ENCODE results near the gene MMP15. TPM values are rescaled to one million over a fixed set of nuclear protein-coding genes. Genes with fewer than 3 reads are reported as not detected.
A peak's percentile ranks its signal among the peaks of the same experiment; 100 is the strongest.
"Not testable (repeated sequence)": the region's sequence is repeated elsewhere in the genome, so short reads cannot be mapped to it uniquely, and the experiment has no call there.

Gene MMP15
- total RNA-seq (10 to 100 TPM; 24.2 to 84.7 (median 60.9) TPM), polyA plus RNA-seq (10 to 100 TPM; 22.1 to 45.3 TPM)
- long read RNA-seq, donor 1, full-length matches to known transcripts, result 6 of 36 reads
- long read RNA-seq, donor 1, partial matches to known transcripts, result 29 of 36 reads
- long read RNA-seq, donor 1, other reads (novel, unspliced or antisense), result 1 of 36 reads
- long read RNA-seq, donor 2, partial matches to known transcripts, result 21 of 21 reads
- long read RNA-seq, donor 2, other reads (novel, unspliced or antisense), result 0 of 21 reads
- long read RNA-seq, donor 3, full-length matches to known transcripts, result 7 of 32 reads
- long read RNA-seq, donor 3, partial matches to known transcripts, result 3 of 32 reads
- long read RNA-seq, donor 3, other reads (novel, unspliced or antisense), result 22 of 32 reads

DNA sequence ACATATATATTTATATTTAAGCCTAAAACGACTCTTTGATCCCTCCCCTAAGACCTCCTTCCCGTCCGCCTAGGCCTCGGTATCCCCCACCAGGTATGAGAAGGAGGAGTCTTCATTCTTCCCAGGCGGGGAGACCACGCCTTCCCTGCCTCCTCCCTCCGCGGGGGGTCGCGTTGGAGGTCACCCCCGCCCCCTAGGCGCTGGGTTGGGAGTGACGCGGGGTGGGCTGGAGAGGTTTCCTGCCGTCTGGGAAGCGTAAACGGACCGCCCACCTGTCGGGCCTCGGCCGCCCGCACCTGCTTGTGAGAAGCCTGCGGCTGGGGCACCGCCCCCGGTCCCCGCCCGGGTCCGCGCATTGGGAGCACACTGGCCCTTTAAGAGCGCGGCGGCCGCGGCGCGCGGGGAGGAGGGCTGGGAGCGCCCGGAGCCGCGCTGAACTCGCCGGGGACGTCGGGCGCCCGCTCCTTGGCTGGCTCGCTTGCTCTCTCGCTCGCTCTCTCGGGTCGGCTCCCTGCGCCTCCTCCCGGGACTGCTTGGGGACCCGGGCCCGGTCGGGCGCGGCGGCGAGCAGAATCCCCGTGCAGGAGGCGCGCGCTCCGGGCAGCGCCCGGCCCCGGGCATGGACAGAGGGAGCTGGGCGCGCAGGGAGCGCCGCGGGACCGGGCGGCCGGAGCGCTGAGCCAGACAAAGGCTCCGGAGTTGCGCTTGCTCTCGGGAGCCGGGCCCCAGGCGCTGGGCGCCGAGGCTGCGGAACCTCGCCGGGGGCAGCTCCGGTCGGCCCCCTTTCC, at the start of gene MMP15:
Gene MMP15, plus strand, starts transcription at position 404 of the 788 bp plus-strand sequence. CDS start 597 bp downstream, outside the sequence.
- DNase-seq, result peak; percentile 73 to 88 (median 78)
- 0 to 1% (median 1%) methylated on average over 22 to 90 of the region's 90 CpGs for WGBS, 4 donors
- intact Hi-C loops (cut with DNase I), result loop anchor here in 5 of 10 donors (5.0 to 10.0 kb wide), 7 partner anchors 57 to 459 kb away; partner anchors contain the start of gene CSNK2A2 (in 3 of the 5)
- H3K9me3 ChIP-seq, result no peaks in the 10 kb centered on the region
- peaks cover 0 to 25% (median 0%) of the 10 kb centered on the region in 9 donors for H3K27me3 ChIP-seq
- peak within 1 kb of the TSS; percentile 75 to 99 (median 95) for H3K27ac ChIP-seq
- peak within 1 kb of the TSS; percentile 60 to 96 (median 88) for H3K4me3 ChIP-seq
- H3K36me3 ChIP-seq, result peaks cover 0 to 8% (median 0%) of the 10 kb centered on the region in 9 donors
- peaks cover 17 to 91% (median 67%) of the 10 kb centered on the region in 12 donors for H3K4me1 ChIP-seq
- peak; percentile 32 to 67 (median 56) for ATAC-seq
- TF ChIP-seq CTCF (IDR thresholded peaks at IDR 0.05) (no peak), POLR2A (IDR thresholded peaks at IDR 0.05) (peak in 1 of 2 donors; percentile 69)

- TF ChIP-seq CTCF (IDR thresholded peaks at IDR 0.05) (no peak), POLR2A (IDR thresholded peaks at IDR 0.05) (no peak)
- Histone ChIP-seq H3K36me3 (no peaks in the 10 kb centered on the region), H3K4me1 (peaks cover 0 to 13% (median 0%) of the 10 kb centered on the region in 12 donors), H3K27me3 (no peaks in the 10 kb centered on the region), H3K27ac (peak overlapping the region in 1 of 12 donors; percentile 39), H3K9me3 (no peaks in the 10 kb centered on the region), H3K4me3 (no peak overlapping the region)
- DNase-seq (peak in 2 of 5 donors; percentile 30 to 33), ATAC-seq (peak; percentile 82 to 94 (median 92))
- WGBS, 4 donors, result 23 to 40% (median 37%) methylated on average over 2 of the region's 2 CpGs
- intact Hi-C loops (cut with DNase I), result no loop called here
Observed at GRCh38 chr16:57976331-57976796, 49.2 kb upstream of the MMP15 start.

DNA sequence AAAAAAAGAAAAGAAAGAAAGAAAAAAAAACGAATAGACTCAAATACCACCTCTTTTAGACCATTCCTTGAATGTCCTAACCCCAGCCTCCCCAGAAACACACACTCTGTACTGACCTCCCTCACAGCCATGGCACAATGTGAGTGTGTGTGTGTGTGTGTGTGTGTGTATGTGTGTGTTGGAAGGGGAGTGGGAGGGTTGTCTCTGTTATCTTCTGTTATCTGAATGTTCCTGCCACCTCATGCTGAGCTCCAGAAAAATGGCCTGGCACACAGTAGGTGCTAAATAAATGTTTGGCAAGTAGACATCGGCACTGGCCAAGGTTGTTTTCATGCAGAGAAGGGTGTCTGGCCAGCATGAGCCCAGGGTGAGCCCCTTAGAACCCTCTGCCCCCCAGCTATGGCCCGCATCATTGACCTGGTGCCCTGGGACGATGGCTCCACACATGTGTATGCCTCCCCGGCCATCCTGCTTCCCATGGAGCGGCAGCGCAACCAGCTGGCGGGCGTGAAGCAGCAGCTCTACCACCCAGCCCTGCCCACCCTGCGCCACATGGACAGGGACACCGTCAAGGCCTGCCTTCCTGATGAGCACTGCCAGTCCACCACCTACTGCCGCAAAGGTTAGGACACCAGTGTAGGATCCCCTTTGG, 48.0 kb upstream of the MMP15 start:
- no peak overlapping the region for H3K4me3 ChIP-seq
- peaks cover 0 to 13% (median 0%) of the 10 kb centered on the region in 12 donors for H3K4me1 ChIP-seq
- 78 to 83% (median 82%) methylated on average over 10 to 12 of the region's 12 CpGs for WGBS, 4 donors
- H3K36me3 ChIP-seq, result no peaks in the 10 kb centered on the region
- no peak for TF ChIP-seq POLR2A (IDR thresholded peaks at IDR 0.05)
- intact Hi-C loops (cut with DNase I), result no loop called here
- no peaks in the 10 kb centered on the region for H3K27me3 ChIP-seq
- DNase-seq (peak in 2 of 5 donors; percentile 27 to 61), ATAC-seq (peak in 3 of 4 donors; percentile 26 to 41 (median 40))
- no peaks in the 10 kb centered on the region for H3K9me3 ChIP-seq
- H3K27ac ChIP-seq, result no peak overlapping the region

GRCh38 chr16:57978070-57978465, 47.5 kb upstream of the MMP15 start:
- WGBS, 4 donors, result 85 to 96% (median 90%) methylated on average over 2 of the region's 2 CpGs
- H3K36me3 ChIP-seq; H3K9me3 ChIP-seq; H3K27ac ChIP-seq; H3K27me3 ChIP-seq; ATAC-seq; intact Hi-C loops (cut with DNase I); H3K4me3 ChIP-seq: not testable (repeated sequence)
- peaks cover 0 to 13% (median 0%) of the 10 kb centered on the region in 12 donors for H3K4me1 ChIP-seq
- peak in 1 of 5 donors; percentile 22 for DNase-seq

Data from heart left ventricle (tissue), 16 donors.